ENCODE data around the gene GPR107.
"Not testable (repeated sequence)": the region's sequence is repeated elsewhere in the genome, so short reads cannot be mapped to it uniquely, and the experiment has no call there.

Gene GPR107

DNA sequence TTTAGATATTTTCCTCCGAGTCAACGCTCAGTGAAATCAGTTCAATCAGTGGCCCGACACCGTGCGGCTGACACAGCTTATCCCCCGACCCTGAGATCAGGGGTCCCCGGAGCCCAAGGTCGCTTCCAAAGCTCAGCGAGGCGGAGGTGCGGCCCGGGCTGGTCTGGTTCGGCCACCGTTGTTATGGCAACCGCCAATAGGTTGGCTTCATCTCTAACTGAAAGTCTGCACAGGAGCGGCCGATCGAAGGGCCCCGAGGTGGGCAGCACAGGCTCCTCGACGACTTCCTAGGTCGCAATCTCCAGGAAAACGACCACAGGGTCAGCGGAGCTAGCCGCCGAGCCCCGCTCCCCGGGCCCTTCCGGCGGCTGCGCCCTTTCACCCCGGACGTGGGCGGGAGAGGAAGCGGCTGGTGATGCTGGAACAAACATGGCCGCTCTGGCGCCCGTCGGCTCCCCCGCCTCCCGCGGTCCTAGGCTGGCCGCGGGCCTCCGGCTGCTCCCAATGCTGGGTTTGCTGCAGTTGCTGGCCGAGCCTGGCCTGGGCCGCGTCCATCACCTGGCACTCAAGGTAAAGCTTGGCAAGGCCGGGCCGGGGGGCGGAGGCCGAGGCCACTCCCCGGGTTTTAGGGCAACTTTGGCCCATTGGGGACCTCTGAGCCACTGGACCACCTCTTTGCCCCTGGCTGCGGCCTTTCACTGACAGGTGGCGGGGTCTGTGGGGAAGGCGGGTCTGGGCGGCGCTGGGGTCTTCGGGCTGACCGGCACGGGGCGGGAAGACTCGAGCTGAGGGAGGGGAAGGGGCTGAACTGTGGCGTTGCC, at the start of gene GPR107:
TSS of gene GPR107 (plus strand) at position 403 of the 821 bp plus-strand sequence. CDS start at position 430, 27 bp downstream.
- peak; percentile 78 for DNase-seq

DNA sequence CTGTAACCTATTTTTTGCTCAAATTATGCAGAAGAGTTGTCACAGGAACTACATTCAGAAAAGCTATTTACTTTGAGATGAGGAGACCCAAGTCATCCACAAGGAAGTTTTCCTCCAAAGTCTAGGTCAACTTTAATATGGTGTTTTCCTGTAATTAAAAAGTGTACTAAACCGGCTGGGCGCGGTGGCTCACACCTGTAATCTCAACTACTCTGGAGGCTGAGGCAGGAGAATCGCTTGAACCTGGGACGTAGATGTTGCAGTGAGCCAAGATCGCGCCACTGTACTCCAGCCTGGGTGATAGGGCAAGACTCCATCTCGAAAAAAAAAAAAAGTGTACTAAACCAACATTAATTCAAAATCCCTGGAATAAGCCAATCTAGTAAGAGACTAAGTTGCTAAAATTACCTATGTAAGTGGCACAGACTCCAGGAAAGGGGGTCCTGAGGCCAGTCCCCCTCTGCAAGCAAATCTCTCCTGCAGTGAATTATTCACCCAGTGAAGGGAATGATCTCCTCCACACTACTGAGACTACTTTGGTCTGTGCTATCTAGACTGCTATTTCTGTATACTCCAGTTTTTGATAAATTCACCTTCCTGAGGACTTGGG, 49.7 kb upstream of the GPR107 start:
- no peak for DNase-seq

DNA sequence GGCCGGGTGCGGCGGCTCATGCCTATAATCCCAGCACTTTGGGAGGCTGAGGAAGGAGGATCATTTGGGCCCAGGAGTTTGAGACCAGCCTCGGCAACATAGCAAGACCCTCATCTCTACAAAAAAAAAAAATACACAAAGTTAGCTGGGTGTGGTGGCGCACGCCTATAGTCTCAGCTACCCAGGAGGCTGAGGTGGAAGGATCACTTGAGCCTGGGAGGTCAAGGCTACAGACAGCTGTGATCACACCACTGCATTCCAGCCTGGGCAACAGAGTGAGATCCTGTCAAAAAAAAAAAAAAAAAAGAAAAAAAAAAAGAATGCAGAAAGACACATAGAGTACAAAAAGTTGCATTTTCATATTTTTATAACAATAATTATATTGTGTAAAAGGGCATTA, 46.8 kb upstream of the GPR107 start:
- DNase-seq, result not testable (repeated sequence)

DNA sequence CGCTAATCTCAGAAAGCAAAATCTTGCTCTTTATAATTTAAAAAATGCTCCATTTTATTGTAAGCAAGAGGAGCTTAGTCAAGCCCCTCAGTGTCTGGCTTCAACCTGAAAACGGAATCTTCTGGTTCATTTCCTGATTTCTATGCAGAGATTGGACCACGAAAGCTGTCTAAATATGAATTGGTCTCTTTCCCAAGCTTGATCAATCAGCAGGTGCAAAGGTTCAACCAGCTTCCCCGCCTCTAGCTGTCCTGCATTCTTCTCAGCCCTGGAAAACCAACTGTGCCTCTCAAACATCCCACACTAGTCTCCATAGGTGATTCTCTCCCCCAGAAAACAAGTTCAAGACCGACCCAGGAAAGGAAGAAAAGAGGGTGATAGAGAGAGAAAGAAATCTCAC, 45.2 kb upstream of the GPR107 start:
- DNase-seq, result no peak

DNA sequence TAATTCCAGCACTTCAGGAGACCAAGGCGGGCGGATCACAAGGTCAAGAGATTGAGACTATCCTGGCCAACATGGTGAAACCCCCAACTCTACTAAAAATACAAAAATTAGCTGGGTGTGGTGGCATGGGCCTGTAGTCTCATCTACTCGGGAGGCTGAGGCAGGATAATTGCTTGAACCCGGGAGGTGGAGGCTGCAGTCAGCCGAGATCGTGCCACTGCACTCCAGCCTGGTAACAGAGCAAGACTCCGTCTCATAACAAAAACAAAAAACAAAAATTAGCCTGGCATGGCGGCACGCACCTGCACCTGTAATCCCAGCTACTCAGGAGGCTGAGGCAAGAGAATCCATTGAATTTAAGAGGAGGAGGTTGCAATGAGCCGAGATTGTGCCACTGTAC, 44.2 kb upstream of the GPR107 start:
- not testable (repeated sequence) for DNase-seq

DNA sequence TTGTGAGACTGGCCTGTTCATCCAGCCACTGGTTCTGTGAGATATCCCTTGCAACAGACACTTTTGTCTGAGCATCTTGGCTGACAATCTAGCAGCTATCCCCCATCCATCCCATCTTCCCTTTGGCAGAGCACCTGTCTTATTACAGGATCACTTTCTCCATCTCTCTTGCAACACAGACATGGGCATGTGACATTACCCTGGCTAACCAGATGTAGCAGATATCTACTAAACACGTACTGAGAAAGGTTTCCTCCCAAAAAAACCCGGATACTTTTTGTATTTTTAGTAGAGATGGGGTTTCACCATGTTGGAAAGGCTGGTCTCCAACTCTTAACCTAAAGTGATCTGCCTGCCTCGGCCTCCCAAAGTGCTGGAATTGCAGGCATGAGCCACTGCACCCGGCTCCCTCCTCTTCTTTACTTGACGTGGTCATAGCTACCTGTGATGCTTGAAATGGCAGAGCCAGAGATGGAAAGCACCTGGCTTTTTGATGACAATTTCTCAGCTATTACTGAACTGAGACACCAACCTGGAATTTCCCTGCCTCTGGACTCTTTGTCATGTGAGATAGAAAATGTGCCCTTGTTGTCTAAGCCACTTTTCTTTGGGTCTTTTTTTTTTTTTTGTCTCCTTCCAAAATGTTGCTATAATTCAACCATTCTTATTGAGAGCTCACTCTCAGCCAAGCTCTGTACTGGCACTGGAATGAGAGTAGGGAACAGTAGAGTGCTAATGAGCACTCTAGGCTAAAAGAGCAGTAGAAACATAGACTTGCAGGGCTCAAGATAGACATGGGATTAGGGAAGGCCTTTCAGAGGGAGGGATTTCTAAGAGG, 43.3 kb upstream of the GPR107 start:
- peak; percentile 26 for DNase-seq

DNA sequence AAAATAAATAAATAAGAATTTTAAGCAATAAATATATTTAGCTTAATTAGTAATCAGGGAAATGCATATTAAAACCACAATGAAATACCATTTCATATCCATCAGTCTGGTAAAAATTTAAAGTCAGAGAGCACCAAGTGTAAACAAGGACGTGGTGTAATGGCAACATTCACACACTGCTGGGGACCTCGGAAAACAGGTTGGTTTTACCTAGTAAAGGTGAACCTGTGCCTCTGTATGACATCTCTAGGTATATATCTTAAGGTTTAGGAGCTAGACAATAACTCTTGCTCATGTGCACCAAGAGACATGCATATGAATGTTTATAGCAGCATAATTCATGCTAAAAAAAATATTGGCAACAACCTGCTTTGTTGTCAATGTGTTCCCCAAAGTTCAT, 40.4 kb upstream of the GPR107 start:
- DNase-seq, result no peak

DNA sequence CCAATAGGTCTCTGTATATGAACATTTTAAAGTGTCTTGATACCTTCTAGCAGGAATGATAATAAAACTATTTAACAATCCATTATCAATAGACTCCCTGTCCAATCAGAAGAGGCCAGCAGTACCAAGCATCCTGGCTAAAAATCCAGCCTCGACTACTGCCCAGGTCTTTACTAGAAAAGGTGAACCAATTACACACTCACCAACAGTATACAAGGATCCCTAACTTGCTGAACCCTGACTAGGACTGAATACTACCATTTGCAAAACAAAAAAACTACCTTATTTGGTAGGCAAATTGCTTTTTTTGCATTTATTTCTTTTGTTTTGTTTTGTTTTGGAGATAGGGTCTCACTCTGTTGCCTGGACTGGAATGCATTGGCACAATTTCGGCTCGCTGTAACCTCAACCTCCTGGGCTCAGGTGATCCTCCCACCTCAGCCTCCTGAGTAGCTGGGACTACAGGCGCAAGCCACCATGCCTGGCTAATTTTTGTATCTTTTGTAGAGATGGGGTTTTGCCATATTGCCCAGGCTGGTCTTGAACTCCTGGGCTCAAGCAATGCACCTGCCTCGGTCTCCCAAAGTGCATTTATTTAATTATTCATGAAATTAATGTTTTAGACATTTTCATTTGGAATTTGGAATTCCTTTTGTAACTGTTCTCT, 38.2 kb upstream of the GPR107 start:
- no peak for DNase-seq

DNA sequence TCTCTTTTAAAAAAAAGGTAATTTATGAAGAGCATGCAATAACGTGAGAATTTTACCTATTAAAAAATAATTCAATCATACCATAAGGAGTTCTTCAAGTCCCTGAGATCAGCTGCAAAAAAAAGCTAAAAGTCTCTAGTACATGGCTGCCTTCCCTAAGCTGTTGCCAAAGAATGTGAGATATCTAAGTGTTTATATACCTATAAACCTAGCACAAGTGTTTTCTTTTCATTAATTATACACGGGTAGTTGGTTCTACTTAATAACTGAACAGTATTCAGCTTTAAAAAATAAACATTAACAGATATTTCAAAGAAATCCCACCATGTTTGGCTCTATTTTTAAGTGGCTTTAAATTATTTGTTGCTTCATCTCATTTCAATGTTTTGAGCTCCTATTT, 36.6 kb upstream of the GPR107 start:
- DNase-seq, result no peak

DNA sequence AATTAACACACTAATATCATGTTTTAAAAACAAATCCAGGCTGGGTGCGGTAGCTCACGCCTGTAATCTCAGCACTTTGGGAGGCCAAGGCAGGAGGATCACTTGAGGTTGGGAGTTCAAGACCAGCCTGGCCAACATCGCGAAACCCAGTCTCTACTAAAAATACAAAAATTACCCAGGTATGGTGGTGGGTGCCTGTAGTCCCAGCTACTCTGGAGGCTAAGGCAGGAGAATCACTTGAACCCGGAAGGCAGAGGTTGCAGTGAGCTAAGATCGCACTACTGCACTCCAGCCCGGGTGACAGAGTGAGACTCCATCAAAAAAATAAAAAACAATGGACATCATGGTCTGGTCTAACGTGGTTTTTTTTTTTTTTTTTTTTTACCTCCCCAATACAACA, 36.2 kb upstream of the GPR107 start:
- not testable (repeated sequence) for DNase-seq

DNA sequence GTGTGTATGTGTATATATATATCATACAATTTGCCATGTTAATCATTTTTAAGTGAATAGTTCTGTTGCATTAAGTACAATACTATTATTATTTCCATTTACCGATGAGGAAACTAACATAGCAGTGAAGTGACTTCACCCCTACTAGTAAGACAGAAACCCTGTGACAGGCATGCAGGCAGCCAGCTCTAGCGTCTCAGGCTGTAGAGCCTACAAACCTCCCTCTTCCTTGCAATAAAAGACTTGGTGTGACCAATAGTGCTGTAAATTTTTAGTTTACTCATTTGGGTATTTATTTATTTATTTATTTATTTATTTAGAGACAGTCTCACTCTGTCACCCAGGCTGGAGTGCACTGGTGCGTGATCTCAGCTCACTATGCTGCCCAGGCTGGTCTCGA, 35.4 kb upstream of the GPR107 start:
- no peak for DNase-seq

DNA sequence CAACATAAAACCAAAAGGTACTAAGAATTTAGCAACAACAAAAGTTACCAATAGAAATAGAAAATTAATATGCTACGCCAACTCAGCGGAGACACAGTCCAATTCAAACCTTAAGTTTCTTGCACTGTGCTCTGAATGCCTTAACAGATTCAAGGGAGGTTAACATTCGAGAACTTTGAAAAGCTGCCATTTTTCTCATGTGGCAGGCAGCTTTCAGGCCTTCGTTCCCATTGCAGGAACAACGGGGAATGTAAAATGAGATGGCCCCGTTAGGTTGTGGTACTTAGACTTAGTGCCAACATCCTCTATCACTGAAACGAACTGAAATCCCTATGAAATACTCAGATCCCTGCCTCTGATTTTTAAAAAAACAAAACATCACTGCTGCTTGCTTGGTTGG, 33.1 kb upstream of the GPR107 start:
- DNase-seq, result no peak

DNA sequence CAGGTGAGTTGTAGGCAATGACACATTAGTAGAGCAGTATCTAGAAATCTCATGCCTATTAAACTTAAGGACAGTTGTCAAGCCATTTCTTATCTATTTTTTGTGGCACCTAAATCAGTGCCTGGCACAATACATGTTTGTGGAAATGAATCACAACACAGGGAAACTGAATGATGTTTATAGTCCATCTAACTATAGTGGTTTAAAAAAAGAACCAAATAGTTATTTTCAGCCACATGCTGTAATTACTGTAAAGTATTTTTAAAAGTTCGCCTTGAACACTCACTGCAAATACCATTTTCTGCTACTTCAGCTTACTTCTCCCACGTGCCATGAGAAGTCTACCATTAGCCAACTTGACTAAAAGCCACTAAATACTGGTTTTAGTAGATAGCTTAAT, 32.6 kb upstream of the GPR107 start:
- no peak for DNase-seq

DNA sequence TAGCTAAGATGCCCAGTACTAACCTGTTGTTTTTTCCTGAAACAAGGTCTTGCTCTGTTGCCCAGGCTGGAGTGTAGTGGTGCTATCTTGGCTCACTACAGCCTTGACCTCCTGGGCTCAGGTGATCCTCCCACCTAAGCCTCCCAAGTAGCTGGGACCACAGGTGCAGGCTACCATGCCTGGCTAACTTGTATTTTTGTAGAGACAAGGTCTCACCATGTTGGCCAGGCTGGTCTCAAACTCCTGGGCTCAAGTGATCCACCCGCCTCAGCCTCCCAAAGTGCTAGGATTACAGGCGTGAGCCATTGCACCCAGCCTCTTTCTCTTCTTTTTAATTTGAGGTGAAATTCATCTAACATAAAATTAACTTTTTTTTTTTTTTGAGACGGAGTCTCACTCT, 31.9 kb upstream of the GPR107 start:
- DNase-seq, result not testable (repeated sequence)

DNA sequence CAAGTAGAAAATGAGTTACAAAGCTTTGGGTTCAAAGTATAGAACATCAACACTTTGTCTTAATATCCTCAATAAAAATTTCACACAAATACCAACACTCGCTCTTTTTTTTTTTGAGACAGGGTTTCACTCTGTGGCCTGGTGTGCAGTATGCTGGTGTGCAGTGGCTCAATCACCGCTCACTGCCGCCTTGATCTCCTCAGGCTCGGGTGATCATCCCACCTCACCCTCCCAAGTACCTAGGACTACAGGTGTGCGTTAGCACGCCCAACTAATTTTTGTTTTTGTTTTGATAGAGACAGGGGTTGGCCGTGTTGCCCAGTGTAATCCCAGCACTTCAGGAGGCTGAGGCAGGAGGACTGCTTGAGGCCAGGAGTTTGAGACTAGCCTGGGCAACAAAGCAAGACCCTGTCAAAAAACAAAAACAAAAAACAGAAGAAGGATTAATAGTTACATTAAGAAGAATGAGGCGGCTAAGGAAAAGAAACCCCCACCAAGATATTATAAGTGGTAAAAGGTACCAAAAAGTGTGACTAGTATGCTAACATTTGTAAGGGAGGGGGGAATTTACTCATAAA, 31.1 kb upstream of the GPR107 start:
- DNase-seq, result no peak

DNA sequence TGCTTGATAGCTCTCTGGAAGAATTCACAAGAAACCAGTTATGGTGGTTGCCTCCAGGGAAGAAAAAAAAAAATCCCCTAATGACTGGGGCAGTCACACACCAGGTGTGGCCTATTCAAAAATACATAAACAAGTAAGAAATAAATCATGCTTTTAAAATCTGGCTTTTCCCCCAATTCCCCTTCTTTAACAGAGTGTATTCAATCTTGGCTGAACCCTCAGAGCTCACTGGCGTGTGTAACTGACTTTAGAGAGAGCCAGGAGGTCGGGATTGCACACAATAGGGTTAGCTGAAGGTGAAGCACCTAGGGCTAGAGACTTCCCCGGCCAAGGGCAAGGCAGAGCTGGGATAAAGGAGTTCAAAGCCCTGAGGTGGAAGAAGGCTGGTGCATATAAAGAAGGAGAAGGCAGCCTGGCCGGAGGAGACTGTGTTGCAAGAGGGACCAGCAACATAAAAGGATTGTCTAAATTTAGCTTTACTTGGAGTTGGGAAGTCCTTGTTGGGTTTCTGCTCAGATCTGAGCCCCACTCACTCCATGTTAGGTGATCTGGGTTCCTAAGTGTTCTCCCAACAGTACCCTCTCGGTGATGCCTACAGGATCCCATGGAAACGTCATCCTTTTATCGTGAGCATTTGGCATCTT, 30.4 kb upstream of the GPR107 start:
- no peak for DNase-seq

DNA sequence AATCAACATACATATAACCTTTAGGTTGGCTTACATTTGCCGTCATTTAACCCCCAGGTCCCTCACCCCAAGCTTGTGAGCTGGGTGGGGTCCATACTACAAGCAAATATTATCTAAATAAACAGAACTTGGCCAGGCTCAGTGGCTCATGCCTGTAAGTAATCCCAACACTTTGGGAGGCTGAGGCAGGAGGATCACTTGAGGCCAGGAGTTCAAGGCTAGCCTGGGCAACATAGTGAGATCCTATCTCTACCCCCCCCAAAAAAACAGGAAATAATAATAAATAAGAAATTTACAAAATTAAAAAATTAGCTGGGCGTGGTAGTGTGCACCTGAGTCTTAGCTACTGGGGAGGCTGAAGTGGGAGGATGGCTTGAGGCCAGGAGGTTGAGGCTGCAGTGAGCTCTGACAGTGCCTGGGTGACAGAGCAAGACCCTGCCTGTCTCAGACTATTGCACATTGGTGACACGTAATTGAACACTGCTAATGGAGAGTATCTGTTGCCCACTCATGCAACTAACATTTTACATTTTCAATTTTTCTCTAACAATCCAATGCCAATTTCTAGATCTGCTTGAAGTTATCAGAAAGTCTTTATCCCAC, 29.6 kb upstream of the GPR107 start:
- DNase-seq, result no peak

DNA sequence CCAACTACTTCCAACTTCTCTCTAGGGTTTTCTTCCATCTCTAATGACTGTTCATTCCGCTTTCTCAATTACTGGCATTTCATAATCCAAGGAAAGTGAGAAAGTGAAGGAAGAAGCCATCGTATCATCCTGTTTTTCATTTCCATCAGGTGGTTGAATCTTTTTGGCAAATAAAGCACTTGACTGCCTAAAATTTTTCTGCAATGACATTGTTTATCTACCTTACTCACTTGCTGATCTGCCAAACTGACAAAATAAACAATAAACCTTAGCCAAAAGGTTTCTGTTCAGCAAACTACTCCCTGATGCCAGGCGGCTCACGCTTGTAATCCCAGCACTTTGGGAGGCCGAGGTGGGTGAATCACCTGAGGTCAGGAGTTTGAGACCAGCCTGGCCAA, 29.1 kb upstream of the GPR107 start:
- DNase-seq, result no peak

DNA sequence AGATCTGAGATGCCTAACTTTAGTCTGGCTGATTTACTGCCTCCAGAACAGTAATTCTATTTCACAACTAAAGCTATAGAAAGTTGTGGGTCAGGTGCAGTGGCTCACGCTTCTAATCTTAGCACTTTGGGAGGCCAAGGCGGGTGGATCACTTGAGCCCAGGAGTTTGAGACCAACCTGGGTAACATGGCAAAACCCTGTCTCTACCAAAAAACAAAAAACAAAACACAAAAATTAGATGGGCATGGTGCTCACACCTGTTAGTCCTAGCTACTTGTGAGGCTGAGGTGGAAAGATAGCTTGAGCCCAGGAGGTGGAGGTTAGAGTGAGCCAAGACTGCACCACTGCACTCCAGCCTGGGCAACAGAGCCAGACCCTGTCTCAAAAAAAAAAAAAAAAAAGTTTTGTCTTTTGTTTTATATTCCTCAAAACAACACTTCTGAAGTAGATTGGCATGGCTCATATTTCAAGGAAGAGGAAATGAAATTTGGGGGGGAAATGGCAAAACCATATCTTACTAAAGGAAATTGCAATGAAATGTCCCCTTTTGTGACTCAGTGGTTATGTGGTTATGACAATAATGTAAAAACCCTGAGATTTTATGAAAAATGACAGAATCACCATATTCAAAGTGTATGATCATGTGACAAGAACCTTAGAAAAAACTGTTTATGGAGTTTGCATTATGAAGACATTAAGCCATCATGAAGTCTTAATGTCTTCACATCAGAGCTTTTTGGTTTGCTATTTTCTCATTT, 26.9 kb upstream of the GPR107 start:
- DNase-seq, result no peak

DNA sequence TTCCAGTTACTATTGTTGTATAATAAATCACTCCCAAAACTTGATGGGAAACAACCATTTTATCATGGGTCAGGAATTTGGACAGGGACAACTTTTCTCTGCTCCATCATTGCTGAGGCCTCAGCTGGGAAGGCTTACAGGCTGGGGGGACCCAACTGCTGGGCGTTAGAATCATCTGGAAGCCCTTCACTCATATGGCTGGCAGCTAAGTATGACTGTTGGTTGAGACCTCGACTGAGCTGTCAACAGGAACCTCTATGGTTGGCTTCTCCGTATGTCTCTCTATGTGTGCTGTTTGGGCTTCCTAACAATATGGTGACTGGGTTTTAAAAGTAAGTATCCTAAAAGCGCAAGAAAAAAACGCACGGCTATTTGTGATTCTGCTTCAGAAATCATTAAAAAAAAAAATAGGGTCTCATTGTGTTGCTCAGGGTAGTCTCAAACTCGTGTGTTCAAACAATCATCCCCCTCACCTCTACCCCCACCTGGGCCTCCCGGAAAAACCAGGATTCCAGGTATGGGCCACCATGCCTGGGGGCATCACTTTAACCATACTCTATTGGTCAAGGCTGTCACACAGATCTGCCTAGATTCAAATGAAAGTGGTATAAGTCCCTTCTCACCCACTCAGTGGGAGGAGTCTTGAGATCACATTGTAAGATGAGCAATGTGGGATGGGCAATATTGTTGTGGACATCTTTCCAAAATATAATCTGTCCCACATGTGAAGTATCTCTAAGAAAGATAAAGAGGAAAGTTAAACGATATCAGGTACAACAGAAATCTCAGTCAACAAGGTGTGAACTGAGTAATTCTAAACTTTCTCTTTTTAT, 26.0 kb upstream of the GPR107 start:
- no peak for DNase-seq
